ENCODE measurements around the gene RAMP2. TPM values are rescaled to one million over a fixed set of nuclear protein-coding genes. Genes with fewer than 3 reads are reported as not detected.

RAMP2 gene
- total RNA-seq, 1 experiment from 2014 or later = not detected

DNA sequence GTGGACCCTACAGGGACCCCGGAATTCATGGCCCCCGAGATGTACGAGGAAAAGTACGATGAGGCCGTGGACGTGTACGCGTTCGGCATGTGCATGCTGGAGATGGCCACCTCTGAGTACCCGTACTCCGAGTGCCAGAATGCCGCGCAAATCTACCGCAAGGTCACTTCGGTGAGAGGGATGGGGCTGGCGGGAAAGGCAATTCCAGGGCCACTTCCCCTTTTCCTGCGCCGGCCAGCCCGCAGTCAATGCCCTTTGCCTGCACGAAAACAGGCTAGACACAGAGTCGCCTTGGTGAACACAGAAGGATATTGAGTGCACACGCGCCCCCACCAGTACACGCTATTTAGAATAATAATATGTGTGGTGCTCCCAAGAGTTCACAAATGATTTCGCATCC, 23.4 kb downstream of the RAMP2 start:
- no TSS peak for BruUV-seq (replicated peaks)
- no peak for DNase-seq
- intact Hi-C loops (cut with micrococcal nuclease; ENCODE audit: unreplicated experiment) = no loop called here
- TF ChIP-seq, protein P1, sequence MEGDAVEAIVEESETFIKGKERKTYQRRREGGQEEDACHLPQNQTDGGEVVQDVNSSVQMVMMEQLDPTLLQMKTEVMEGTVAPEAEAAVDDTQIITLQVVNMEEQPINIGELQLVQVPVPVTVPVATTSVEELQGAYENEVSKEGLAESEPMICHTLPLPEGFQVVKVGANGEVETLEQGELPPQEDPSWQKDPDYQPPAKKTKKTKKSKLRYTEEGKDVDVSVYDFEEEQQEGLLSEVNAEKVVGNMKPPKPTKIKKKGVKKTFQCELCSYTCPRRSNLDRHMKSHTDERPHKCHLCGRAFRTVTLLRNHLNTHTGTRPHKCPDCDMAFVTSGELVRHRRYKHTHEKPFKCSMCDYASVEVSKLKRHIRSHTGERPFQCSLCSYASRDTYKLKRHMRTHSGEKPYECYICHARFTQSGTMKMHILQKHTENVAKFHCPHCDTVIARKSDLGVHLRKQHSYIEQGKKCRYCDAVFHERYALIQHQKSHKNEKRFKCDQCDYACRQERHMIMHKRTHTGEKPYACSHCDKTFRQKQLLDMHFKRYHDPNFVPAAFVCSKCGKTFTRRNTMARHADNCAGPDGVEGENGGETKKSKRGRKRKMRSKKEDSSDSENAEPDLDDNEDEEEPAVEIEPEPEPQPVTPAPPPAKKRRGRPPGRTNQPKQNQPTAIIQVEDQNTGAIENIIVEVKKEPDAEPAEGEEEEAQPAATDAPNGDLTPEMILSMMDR (IDR thresholded peaks at IDR 0.05; ENCODE audit: unreplicated experiment) = no peak
- H3K9me3 Mint-ChIP-seq (ENCODE audit: low read depth, unreplicated experiment) = no peaks in the 10 kb centered on the region
- H3K36me3 Mint-ChIP-seq (ENCODE audit: insufficient read depth, unreplicated experiment) = peaks cover 16% of the 10 kb centered on the region
- peaks cover 84% of the 10 kb centered on the region for H3K27me3 Mint-ChIP-seq (ENCODE audit: unreplicated experiment)
- H3K4me3 Mint-ChIP-seq (ENCODE audit: low read depth, unreplicated experiment) = no peak overlapping the region
- peaks cover 9% of the 10 kb centered on the region for H3K4me1 Mint-ChIP-seq (ENCODE audit: low read depth, unreplicated experiment)
- no peak overlapping the region for H3K27ac Mint-ChIP-seq (ENCODE audit: unreplicated experiment)
- CTCF ChIA-PET = no interaction called here

DNA sequence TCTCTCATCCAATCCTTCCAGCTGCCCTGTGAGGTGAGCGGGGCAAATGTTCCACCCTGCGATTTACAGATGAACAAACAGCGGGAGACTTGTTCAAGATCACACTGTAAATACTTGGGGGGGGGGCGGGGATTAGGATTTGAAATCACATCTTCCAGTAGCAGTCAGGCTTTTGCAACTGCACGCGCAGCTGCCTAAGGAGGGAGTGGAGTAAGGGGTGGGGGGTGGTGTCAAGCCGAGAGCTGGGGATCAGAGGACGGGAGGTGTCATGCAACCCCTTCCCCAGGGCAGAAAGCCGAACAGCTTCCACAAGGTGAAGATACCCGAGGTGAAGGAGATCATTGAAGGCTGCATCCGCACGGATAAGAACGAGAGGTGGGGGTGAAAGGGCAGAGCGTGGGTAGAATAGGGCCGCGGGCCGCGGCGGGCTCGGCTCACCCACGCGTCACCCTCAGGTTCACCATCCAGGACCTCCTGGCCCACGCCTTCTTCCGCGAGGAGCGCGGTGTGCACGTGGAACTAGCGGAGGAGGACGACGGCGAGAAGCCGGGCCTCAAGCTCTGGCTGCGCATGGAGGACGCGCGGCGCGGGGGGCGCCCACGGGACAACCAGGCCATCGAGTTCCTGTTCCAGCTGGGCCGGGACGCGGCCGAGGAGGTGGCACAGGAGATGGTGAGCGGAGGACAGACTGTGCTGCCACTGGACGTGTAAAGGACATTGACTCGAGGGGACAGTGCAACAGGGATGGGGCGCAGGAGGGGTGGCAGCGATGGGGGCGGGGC, 24.0 kb downstream of the RAMP2 start:
- Mint-ChIP-seq H3K27me3 (ENCODE audit: unreplicated experiment) (peaks cover 90% of the 10 kb centered on the region), H3K4me1 (ENCODE audit: low read depth, unreplicated experiment) (peaks cover 9% of the 10 kb centered on the region), H3K4me3 (ENCODE audit: low read depth, unreplicated experiment) (no peak overlapping the region), H3K27ac (ENCODE audit: unreplicated experiment) (no peak overlapping the region), H3K36me3 (ENCODE audit: insufficient read depth, unreplicated experiment) (peaks cover 10% of the 10 kb centered on the region), H3K9me3 (ENCODE audit: low read depth, unreplicated experiment) (no peaks in the 10 kb centered on the region)
- intact Hi-C loops (cut with micrococcal nuclease; ENCODE audit: unreplicated experiment) = no loop called here
- TF ChIP-seq, protein P1 (IDR thresholded peaks at IDR 0.05; ENCODE audit: unreplicated experiment) = no peak
- DNase-seq = no peak
- CTCF ChIA-PET = interaction anchor here (0.5 kb wide), 1 partner anchor 62 kb away, joined by 4 read pairs; no protein-coding TSS in a partner anchor
- BruUV-seq (replicated peaks) = no TSS peak

DNA sequence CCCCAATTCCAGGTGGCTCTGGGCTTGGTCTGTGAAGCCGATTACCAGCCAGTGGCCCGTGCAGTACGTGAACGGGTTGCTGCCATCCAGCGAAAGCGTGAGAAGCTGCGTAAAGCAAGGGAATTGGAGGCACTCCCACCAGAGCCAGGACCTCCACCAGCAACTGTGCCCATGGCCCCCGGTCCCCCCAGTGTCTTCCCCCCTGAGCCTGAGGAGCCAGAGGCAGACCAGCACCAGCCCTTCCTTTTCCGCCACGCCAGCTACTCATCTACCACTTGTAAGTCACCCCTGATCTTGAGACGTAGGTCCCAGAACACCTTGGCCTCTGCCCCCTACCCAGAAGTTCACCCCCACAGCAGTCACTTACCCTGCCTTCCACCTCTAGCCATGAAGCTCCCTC, 26.2 kb downstream of the RAMP2 start:
- Mint-ChIP-seq H3K27ac (ENCODE audit: unreplicated experiment) (no peak overlapping the region), H3K36me3 (ENCODE audit: insufficient read depth, unreplicated experiment) (no peaks in the 10 kb centered on the region)

DNA sequence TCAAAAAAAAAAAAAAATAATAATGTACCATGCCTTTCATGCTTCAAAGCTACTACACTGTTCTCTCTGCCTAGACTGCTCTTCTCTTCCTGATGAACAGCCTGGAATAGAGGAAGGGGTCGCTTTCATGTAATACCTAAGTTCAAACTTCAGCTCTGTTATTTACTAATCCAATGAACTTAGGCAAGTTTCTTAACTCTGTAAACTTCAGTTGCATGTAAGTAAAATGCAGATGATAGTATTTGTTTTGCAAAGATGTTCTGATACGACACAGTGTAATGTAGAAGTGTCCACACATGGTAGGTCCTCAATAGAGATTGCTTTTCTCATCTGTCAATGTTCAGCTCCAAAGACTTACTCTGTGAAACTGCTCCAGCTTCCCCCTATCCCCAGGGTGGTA, 30.9 kb downstream of the RAMP2 start:
- BruUV-seq (replicated peaks) = no TSS peak
- H3K4me3 Mint-ChIP-seq (ENCODE audit: low read depth, unreplicated experiment) = no peak overlapping the region

More for the DNA sequence above, 26.2 kb downstream of the RAMP2 start:
- no TSS peak for BruUV-seq (replicated peaks)
- intact Hi-C loops (cut with micrococcal nuclease; ENCODE audit: unreplicated experiment) = no loop called here
- Mint-ChIP-seq H3K9me3 (ENCODE audit: low read depth, unreplicated experiment) (no peaks in the 10 kb centered on the region), H3K27me3 (ENCODE audit: unreplicated experiment) (peaks cover 89% of the 10 kb centered on the region), H3K4me3 (ENCODE audit: low read depth, unreplicated experiment) (no peak overlapping the region), H3K4me1 (ENCODE audit: low read depth, unreplicated experiment) (peaks cover 9% of the 10 kb centered on the region)
- CTCF ChIA-PET = interaction anchor here (0.6 to 0.9 kb wide), 2 partner anchors 24 to 29 kb away, joined by 4 to 5 read pairs; no protein-coding TSS in a partner anchor
- no peak for DNase-seq
- TF ChIP-seq, protein P1 (IDR thresholded peaks at IDR 0.05; ENCODE audit: unreplicated experiment) = no peak

More for the DNA sequence above, 30.9 kb downstream of the RAMP2 start:
- Mint-ChIP-seq H3K27ac (ENCODE audit: unreplicated experiment) (no peak overlapping the region), H3K9me3 (ENCODE audit: low read depth, unreplicated experiment) (no peaks in the 10 kb centered on the region), H3K27me3 (ENCODE audit: unreplicated experiment) (peaks cover 45% of the 10 kb centered on the region), H3K36me3 (ENCODE audit: insufficient read depth, unreplicated experiment) (peaks cover 19% of the 10 kb centered on the region), H3K4me1 (ENCODE audit: low read depth, unreplicated experiment) (peaks cover 5% of the 10 kb centered on the region)
- TF ChIP-seq, protein P1 (IDR thresholded peaks at IDR 0.05; ENCODE audit: unreplicated experiment) = no peak
- intact Hi-C loops (cut with micrococcal nuclease; ENCODE audit: unreplicated experiment) = no loop called here
- no peak for DNase-seq
- CTCF ChIA-PET = no interaction called here

Data from Calu3 (cell line).